Body of pancreas (tissue), 4 donors: ENCODE results near the gene PIP5K1B.

Experiments
- CTCF ChIP-seq, 7 experiments: fragments of 450-650 bp in 4 of 7; fragments of 200-600 bp in 3 of 7; sonication (generic) in 3 of 7; IDR thresholded peaks; one replicate each; pipeline ENCODE4 v1.5.1; 2016 to 2019; ENCODE audit warnings: antibody characterized with exemption in 7 of 7
- POLR2A ChIP-seq, 3 donors: fragments of 450-650 bp; IDR thresholded peaks; one replicate each; pipeline ENCODE4 v1.6.1; 2016; ENCODE audit warnings: antibody characterized with exemption in 3 of 3, mild to moderate bottlenecking in 2 of 3

- no peak for TF ChIP-seq CTCF (IDR thresholded peaks at IDR 0.05)
- TF ChIP-seq POLR2A (IDR thresholded peaks at IDR 0.05): no peak
Observed at GRCh38 chr9:69049094-69049493, 344.1 kb downstream of the PIP5K1B start.
